SK-N-MC (cell line): ENCODE measurements around the gene CTTNBP2.

ENCODE experiments used
- EZH2 ChIP-seq: fragments of 200-600 bp; sonication (generic); IDR thresholded peaks from one replicate; pipeline ENCODE4 v1.6.1; 2017; ENCODE audit warnings: antibody characterized with exemption
- POLR2AphosphoS5 ChIP-seq: IDR thresholded peaks from 2 replicates; pipeline ENCODE4 v1.6.1; 2012; ENCODE audit warnings: mild to moderate bottlenecking, low read depth, low read length, borderline replicate concordance

- TF ChIP-seq EZH2 (no peak), POLR2AphosphoS5 (no peak)
Observed at GRCh38 chr7:117705630-117706029, 167.6 kb downstream of the CTTNBP2 start.
